Tongue (tissue), 2 donors: ENCODE results near the gene SAMD8. TPM values are rescaled to one million over a fixed set of nuclear protein-coding genes. Genes with fewer than 3 reads are reported as not detected.

Experiments
- DNase-seq: peaks from one replicate; pipeline ENCODE4 v3.0.0-alpha.2; 2015
- total RNA-seq: library from RNA; depleted of rRNA; stranded (reverse); fragments of >200 nt; gene quantifications from one replicate; pipeline ENCODE4 v1.2.3, GENCODE V29; 2014

SAMD8 gene
- total RNA-seq, 1 donor from 2014 or later = 45.6 TPM

DNA sequence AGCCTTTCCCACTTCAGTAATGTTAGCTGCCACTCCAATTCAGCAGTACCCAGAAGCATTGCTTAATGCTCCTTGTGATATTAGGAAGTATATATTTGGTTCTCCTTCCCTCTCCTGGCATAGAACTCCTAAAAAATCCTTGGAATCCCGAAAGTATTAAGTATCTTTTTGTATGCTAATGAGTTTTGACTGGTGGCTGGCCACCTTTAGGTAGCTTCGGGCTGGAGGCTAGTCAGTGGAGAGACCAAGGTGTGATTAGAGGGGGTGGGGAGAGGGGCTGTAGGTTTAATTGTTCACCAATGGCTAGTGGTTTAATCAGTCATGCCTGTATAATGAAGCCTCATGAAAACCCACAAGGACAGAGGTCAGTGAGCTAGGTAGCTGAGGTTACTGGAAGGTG lies 112.1 kb downstream of the SAMD8 start:
- DNase-seq = no peak

GRCh38 chr10:75226095-75226494 lies 114.6 kb downstream of the SAMD8 start:
- DNase-seq = no peak

DNA sequence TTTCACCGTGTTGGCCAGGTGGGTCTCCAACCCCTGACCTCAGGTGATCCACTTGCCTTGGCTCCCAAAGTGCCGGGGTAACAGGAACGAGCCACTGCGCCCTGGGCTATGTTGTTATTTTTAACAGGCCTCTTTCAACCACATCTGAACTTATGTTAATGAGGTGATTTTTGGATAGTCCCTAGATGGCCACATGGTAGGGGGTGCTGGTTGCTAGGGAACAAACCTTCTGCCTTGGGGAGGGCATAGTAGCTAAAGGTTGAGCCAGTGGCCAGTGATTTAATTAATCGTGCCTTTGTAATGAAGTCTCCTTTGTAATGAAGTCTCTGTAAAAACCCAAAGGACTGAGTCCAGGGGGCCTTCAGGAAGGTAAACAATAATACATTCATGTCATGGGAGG lies 115.2 kb downstream of the SAMD8 start:
- no peak for DNase-seq

DNA sequence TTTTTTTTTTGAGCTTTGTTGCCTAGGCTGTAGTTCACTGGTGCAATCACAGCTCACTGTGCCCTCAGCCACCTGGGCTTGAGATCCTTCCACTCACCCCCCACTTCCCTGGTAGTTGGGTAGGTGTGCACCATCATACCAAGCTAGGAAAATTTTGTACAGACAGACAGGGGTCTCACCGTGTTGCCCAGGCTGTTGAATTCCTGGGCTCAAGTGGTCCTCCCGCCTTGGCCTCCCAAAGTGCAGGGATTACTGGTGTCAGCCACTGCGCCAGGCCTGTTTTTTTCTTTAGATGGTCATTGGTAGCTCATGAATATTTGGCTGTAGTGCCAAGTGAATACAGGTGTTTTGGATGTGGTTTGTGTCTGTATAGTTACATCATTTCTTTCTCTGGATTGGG lies 116.8 kb downstream of the SAMD8 start:
- DNase-seq = no peak

DNA sequence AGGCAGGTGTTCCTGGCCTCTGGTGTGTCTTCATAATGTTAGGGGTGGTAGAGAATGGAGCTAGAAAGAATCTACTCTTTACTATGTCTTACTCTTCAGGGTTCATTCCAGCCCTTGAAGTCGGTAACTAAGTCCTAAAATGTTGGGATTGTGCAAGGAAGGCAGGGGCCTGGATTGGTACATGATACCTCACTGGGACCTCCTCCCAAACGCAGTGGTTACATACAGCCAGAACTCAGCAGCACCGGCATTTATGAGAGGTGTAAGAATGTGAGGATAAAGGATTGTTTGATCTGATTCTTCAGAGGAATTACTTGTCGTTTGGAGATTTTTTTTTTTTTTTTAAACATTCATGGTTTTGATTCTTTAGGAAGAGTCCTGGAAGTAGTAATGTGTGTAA lies 117.4 kb downstream of the SAMD8 start:
- no peak for DNase-seq

DNA sequence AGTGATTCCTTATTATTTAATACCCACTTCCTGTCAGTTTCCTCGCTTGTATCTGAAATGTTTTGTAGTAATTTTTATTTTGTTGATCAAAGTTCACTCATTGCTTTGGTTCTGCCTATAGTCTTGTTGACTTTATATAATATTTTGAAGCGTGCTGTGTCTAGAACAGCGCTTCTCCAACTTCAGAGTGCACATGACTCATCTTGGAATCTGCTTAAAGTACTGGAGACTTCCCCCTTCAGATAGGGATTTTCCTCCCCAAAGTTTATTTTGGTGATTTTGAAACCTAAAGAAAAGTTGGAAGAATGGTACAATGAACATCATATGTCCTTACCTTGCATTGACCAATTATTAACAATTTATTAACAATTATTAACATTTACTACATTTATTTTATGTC lies 118.5 kb downstream of the SAMD8 start:
- DNase-seq = no peak

GRCh38 chr10:75230600-75231038 lies 119.2 kb downstream of the SAMD8 start:
- DNase-seq = peak; percentile 93

Other genes with a start within 250 kb of the SAMD8 start
- 232 TPM for gene VDAC2, start 99.1 kb downstream of the SAMD8 start, total RNA-seq
- gene COMTD1, start 124.3 kb downstream of the SAMD8 start, total RNA-seq = 14.3 TPM